GM18499 (cell line): Measurements from ENCODE around the gene PPP2R2C.

Source experiments
- ATAC-seq: cut with Tn5 transposase; IDR thresholded peaks from one replicate; pipeline ENCODE4 v1.9.1; 2021; ENCODE audit warnings: moderate number of reproducible peaks; ENCODE audit not compliant: insufficient read depth, unreplicated experiment

PPP2R2C gene

GRCh38 chr4:6470502-6471306 lies 1.7 kb downstream of the PPP2R2C start:
- ATAC-seq, result no peak

GRCh38 chr4:6469898-6470501 lies 2.4 kb downstream of the PPP2R2C start:
- no peak for ATAC-seq

GRCh38 chr4:6469144-6469543 lies 3.3 kb downstream of the PPP2R2C start:
- no peak for ATAC-seq

GRCh38 chr4:6468376-6468775 lies 4.0 kb downstream of the PPP2R2C start:
- no peak for ATAC-seq

GRCh38 chr4:6467600-6467999 lies 4.8 kb downstream of the PPP2R2C start:
- no peak for ATAC-seq

GRCh38 chr4:6466756-6467381 lies 5.5 kb downstream of the PPP2R2C start:
- no peak for ATAC-seq

- ATAC-seq, result no peak
Observed at GRCh38 chr4:6465955-6466354, 6.5 kb downstream of the PPP2R2C start.

- no peak for ATAC-seq
Observed at GRCh38 chr4:6464842-6465588, 7.4 kb downstream of the PPP2R2C start.

- no peak for ATAC-seq
Observed at GRCh38 chr4:6463311-6464289, 8.8 kb downstream of the PPP2R2C start.

- ATAC-seq, result no peak
Observed at GRCh38 chr4:6461301-6462165, 10.9 kb downstream of the PPP2R2C start.

- ATAC-seq, result no peak
Observed at GRCh38 chr4:6460876-6461275, 11.5 kb downstream of the PPP2R2C start.

GRCh38 chr4:6458528-6458927 lies 13.9 kb downstream of the PPP2R2C start:
- ATAC-seq, result no peak

GRCh38 chr4:6456450-6456849 lies 16.0 kb downstream of the PPP2R2C start:
- ATAC-seq, result no peak

GRCh38 chr4:6454112-6454910 lies 18.1 kb downstream of the PPP2R2C start:
- no peak for ATAC-seq

- no peak for ATAC-seq
Observed at GRCh38 chr4:6453688-6453990, 18.8 kb downstream of the PPP2R2C start.

GRCh38 chr4:6452897-6453687 lies 19.3 kb downstream of the PPP2R2C start:
- ATAC-seq, result no peak

- ATAC-seq, result no peak
Observed at GRCh38 chr4:6452116-6452896, 20.1 kb downstream of the PPP2R2C start.
